GM18868 (cell line): Measurements from ENCODE around the gene HTRA3.

Experiments used
- ATAC-seq: cut with Tn5 transposase; IDR thresholded peaks from one replicate; pipeline ENCODE4 v1.9.1; 2021; ENCODE audit warnings: mild to moderate bottlenecking, moderate library complexity; ENCODE audit not compliant: unreplicated experiment

HTRA3 gene

GRCh38 chr4:8265171-8265929 lies 4.2 kb upstream of the HTRA3 start:
- no peak for ATAC-seq

GRCh38 chr4:8266088-8266487 lies 3.5 kb upstream of the HTRA3 start:
- no peak for ATAC-seq

DNA sequence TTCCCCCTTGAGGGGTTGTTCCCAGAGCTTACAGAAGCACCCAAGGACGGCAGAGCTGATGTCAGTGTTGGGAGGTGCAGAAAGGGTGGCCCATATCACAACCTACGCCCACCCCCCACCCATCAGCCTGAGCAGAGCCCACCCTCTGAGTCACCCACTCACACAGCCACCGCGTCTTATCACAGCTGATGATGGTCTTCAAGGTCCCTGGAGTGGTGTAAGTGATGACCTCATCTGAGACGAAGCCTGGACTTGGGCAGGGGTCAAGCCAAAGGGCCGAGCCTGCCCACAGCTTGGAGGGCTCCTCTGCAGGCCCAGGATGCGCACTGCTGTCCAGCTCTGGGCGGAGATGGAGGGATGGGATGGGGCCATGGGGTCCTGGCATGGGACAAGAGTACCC lies 3.0 kb upstream of the HTRA3 start:
- no peak for ATAC-seq

- ATAC-seq = peak; percentile 78
These were observed 2.5 kb upstream of the HTRA3 start for GRCh38 chr4:8267077-8267476.

GRCh38 chr4:8268211-8268610 lies 1.3 kb upstream of the HTRA3 start:
- ATAC-seq = no peak

GRCh38 chr4:8268901-8269534 lies 536 bp upstream of the HTRA3 start:
- ATAC-seq = no peak

DNA sequence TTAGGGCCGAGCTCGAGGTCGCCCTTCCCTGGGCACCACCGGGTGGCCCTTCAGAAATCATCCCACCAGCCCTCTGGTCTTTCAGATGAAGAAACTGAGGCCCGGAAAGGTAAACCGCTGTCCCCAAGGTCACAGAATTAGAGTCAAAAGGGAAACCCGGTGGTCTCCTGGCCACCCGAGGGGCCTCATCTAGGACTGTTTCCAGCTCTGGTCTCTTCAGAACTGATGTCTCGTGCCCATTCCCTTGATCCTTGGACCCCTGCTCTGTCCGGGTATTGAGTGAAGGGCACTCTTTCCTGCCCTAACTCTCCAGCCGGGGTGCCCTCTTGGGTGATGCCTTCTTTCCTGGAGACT lies 841 bp downstream of the HTRA3 start:
- no peak for ATAC-seq

GRCh38 chr4:8270912-8271815 lies 1.6 kb downstream of the HTRA3 start:
- no peak for ATAC-seq

DNA sequence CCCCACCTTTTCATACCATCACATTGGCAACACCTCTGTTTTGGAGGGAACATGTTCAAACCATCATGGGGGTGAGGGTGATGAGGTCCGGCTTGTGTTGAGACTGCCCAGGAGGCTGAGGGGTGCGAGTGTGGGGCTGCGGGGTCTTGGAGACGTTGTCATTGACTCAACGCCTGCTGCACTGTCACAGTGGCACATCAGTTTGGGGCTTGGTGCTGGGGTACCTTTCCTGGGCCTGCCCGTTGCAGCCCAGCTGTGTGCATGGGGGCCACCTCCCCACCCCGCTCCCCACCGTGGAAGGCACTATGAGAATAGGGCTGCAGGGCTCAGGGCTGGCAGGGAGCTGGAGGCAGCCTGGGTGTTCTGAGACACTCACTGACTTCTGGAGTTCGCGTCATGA lies 2.3 kb downstream of the HTRA3 start:
- ATAC-seq = no peak

GRCh38 chr4:8272472-8273428 lies 3.2 kb downstream of the HTRA3 start:
- ATAC-seq = no peak

DNA sequence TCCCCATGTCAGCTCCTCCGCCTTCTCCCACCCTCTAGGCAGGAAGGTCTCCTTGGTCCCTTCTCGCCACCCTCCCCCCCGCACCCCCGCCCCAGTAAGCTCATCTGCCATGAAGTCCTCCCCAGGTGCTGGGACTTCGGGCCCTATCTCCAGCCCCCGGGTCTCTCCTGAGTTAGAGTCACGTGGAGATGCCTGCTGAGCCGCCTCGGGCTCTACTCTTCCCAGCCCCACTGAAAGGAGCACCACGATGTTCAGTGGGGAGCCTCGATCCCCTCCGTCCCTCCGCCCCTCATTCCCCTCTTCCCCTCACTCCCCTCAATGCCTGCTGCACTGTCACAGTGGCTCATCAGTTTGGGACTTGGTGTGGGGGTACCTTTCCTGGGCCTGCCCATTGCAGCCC lies 3.9 kb downstream of the HTRA3 start:
- ATAC-seq = no peak

DNA sequence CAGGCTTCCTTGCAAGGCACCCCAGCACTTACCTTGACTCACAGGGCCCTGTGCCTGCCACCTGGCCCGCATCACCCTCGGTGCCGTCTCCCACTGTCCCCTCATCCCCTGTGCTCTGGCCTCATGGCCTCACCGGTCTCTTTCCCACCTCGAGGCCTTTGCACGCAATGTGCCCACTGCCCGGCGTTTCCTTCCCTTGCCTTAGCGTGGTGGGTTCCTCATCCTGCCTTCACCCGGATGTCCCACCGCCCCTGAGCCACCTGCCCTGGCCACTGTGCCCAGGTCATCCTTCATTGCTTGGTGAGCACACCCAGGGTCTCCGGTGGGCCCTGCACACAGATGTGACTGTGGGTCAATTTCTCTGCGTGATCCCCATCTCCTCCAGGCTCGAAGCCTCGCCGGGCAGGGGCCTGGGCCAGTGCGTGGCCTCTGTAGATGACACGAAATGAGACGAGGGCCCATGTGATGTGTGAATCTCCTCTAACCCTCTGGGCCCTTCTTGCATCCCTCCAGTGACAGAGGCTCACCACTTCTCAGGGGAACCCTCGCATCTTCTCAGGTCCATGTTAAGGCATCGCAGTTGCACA lies 4.6 kb downstream of the HTRA3 start:
- no peak for ATAC-seq

- no peak for ATAC-seq
These were observed 5.4 kb downstream of the HTRA3 start for GRCh38 chr4:8274765-8275547.

DNA sequence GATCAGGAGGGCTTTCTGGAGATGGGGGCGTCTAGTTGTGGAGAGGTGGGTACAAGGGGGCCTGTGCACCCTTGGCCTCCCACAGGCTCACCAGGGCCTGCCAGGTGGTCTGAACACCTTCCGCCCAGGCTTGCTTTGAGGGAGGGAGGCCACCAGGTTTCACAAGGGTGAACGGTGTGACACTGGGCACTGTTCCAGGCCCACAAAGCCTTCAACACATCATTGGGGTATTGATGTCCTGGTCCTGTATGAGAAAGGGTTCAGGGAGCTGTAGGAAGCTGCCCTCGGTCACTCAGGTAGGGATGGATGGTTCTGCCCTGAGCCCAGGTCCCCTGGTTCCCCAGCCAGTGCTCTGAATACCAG lies 6.0 kb downstream of the HTRA3 start:
- no peak for ATAC-seq

DNA sequence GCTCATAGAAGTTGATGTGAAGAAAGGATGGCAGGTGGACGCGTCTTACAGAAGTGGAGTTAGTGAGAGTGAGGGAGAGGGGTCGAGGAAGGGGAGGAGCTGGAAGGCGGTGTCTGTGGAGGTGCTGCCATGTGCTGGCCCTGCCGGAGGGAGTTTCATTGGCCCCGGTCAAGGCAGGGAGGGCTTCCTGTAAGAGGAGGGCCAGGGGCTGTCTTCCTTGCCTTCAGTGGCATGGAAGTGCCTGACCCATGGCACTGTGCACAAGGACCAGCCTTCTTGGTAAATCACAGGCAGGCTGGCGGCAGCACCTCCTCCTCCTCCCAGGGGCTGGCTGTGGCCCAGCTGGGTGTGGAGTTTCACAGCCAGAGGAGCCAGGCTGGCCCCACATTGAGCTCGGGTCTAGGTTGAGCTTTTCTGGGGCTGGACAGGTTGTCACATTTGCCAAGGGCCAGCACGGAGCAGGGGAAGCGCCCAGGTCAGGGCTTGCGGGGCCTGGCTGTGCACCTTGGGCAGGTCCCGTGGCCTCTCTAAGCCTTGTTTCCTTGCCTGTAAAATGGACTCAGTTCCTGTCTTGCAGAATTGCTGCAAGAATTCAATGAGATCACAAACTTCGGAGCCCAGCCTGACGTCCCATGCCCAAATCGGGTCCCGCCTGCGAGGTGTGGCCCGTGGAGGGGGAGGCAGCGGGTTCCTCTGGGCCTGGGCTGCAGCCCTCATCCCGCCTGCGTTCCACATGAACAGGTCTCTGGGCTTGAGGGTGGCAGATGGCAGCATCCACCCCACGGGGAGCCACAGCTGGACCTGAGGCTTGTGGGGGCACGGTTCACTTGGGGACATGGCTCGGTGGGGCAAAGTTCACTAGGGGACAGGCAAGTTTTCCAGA lies 7.0 kb downstream of the HTRA3 start:
- no peak for ATAC-seq

DNA sequence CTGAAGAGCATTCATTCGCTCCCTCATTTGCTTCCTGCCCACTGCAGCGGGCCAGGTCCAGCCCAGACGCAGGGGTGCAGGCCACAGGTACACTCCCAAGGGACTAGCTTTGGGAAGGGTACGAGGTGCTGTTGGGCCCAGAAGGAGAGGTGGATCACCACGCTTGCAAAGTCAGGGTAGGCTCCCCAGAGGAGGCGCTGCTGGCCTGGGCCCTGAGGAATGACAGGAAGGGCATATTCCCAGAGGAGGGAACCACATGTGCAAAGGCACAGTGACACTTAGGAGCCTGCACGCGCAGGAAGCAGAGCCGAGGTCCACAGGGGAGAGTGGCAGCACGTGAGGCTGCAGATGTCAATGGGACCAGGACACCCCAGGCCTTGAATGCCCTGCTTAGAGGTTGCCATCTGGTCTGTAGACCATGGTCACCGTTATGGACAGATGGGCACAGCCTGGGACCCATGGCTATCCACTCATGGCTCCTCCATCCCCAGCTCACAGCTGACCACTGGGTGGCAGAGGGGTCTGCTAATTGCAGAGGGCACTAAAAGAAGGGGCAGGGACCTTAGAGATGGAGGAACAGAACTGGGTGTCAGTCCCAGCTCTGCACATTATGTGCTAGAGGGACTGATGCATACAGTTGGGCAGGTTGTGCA lies 7.9 kb downstream of the HTRA3 start:
- ATAC-seq = no peak

GRCh38 chr4:8278009-8278395 lies 8.4 kb downstream of the HTRA3 start:
- ATAC-seq = no peak
